AG08395 (cell line): ENCODE results near the gene TDRD9.

Source experiments
- DNase-seq: peaks from one replicate; pipeline ENCODE4 v3.0.0; 2012; ENCODE audit warnings: mixed read lengths, low spot score

TDRD9 gene

GRCh38 chr14:104092931-104093365 is 164.7 kb downstream of the TDRD9 start:
- no peak for DNase-seq

GRCh38 chr14:104093366-104094055 is 165.3 kb downstream of the TDRD9 start:
- DNase-seq, result no peak

- DNase-seq, result no peak
Observed at GRCh38 chr14:104094056-104094708, 165.9 kb downstream of the TDRD9 start.

GRCh38 chr14:104094709-104095425 is 166.6 kb downstream of the TDRD9 start:
- peak; percentile 77 for DNase-seq

GRCh38 chr14:104095426-104096310 is 167.4 kb downstream of the TDRD9 start:
- no peak for DNase-seq

GRCh38 chr14:104096318-104096717 is 168.1 kb downstream of the TDRD9 start:
- no peak for DNase-seq

- no peak for DNase-seq
Observed at GRCh38 chr14:104096751-104097700, 168.8 kb downstream of the TDRD9 start.

GRCh38 chr14:104098272-104099095 is 170.2 kb downstream of the TDRD9 start:
- DNase-seq, result no peak

- no peak for DNase-seq
Observed at GRCh38 chr14:104099096-104100041, 171.1 kb downstream of the TDRD9 start.

GRCh38 chr14:104100171-104101085 is 172.2 kb downstream of the TDRD9 start:
- no peak for DNase-seq

GRCh38 chr14:104101086-104101621 is 172.9 kb downstream of the TDRD9 start:
- DNase-seq, result no peak

GRCh38 chr14:104101651-104102281 is 173.5 kb downstream of the TDRD9 start:
- DNase-seq, result no peak
